GM12878 (cell line): ENCODE measurements around the gene EEF1G. TPM values are rescaled to one million over a fixed set of nuclear protein-coding genes. Genes with fewer than 3 reads are reported as not detected.

Experiments
- ATF3 ChIP-seq: IDR thresholded peaks from 2 replicates; pipeline ENCODE4 v1.6.1; 2011; ENCODE audit warnings: low read depth, mild to moderate bottlenecking, low read length, moderate library complexity, borderline replicate concordance; ENCODE audit errors: extremely low read depth
- CEBPZ ChIP-seq: fragments of 150-350 bp; IDR thresholded peaks from 2 replicates; pipeline ENCODE4 v1.6.1; 2016; ENCODE audit warnings: low read depth, low read length
- EGR1 ChIP-seq, 2 experiments: IDR thresholded peaks; 1 replicate in 1 of 2; 2 replicates in 1 of 2; pipeline ENCODE4 v1.6.1; 2011 to 2012; ENCODE audit warnings: low read depth in 2 of 2, low read length in 2 of 2, borderline replicate concordance in 1 of 2, mild to moderate bottlenecking in 1 of 2, moderate library complexity in 1 of 2
- ESRRA ChIP-seq: IDR thresholded peaks from 2 replicates; pipeline ENCODE4 v1.6.1; 2012; ENCODE audit warnings: mild to moderate bottlenecking, low read length, improper control_type of control experiment
- HCFC1 ChIP-seq: fragments of 150-350 bp; IDR thresholded peaks from 2 replicates; pipeline ENCODE4 v1.6.1; 2014; ENCODE audit warnings: low read length
- KDM1A ChIP-seq: fragments of 200-600 bp; sonication (generic); IDR thresholded peaks from 2 replicates; pipeline ENCODE4 v1.6.1; 2016; ENCODE audit warnings: borderline replicate concordance
- MEF2A ChIP-seq: IDR thresholded peaks from 2 replicates; pipeline ENCODE4 v1.6.1; 2011; ENCODE audit warnings: low read depth, mild to moderate bottlenecking, low read length, moderate library complexity; ENCODE audit not compliant: insufficient read depth
- POLR2AphosphoS5 ChIP-seq: IDR thresholded peaks from 2 replicates; pipeline ENCODE4 v1.6.1; 2011; ENCODE audit warnings: mild to moderate bottlenecking, low read length, inconsistent platforms
- PRDM15 ChIP-seq: fragments of 450-650 bp; formaldehyde crosslinking; IDR thresholded peaks from 2 replicates; pipeline ENCODE4 v1.4.0; 2020; ENCODE audit warnings: mild to moderate bottlenecking, moderate library complexity
- RUNX3 ChIP-seq: IDR thresholded peaks from 2 replicates; pipeline ENCODE4 v1.6.1; 2012; ENCODE audit warnings: low read length, inconsistent platforms
- SMAD1 ChIP-seq: fragments of 450-650 bp; IDR thresholded peaks from 2 replicates; pipeline ENCODE4 v1.6.1; 2018; ENCODE audit warnings: mild to moderate bottlenecking, low read depth; ENCODE audit not compliant: partially characterized antibody
- SMAD5 ChIP-seq: IDR thresholded peaks from 2 replicates; pipeline ENCODE4 v1.6.1; 2016; ENCODE audit warnings: antibody characterized with exemption, low read depth
- SREBF1 ChIP-seq: IDR thresholded peaks from 2 replicates; pipeline ENCODE4 v1.6.1; 2012; ENCODE audit warnings: mild to moderate bottlenecking, low read length
- SRF ChIP-seq, 2 experiments: IDR thresholded peaks; 2 replicates each; pipeline ENCODE4 v1.6.1; 2011; ENCODE audit warnings: low read depth in 2 of 2, low read length in 2 of 2, mild to moderate bottlenecking in 1 of 2, moderate library complexity in 1 of 2
- TAF1 ChIP-seq: IDR thresholded peaks from 2 replicates; pipeline ENCODE4 v1.6.1; 2011; ENCODE audit warnings: mild to moderate bottlenecking, low read depth, low read length, borderline replicate concordance
- WRNIP1 ChIP-seq: IDR thresholded peaks from 2 replicates; pipeline ENCODE4 v1.6.1; 2011; ENCODE audit warnings: low read depth, low read length, improper control_type of control experiment, borderline replicate concordance
- ZNF24 ChIP-seq: fragments of 450-650 bp; IDR thresholded peaks from 2 replicates; pipeline ENCODE4 v1.6.1; 2017; ENCODE audit warnings: antibody characterized with exemption, mild to moderate bottlenecking
- polyA plus RNA-seq, 11 experiments: library from polyadenylated mRNA; depleted of rRNA in 4 of 11; unstranded in 6 of 11; stranded (reverse) in 5 of 11; fragments of >200 nt; fragmentation: Nextera tagmentation in 4 of 11; fragmentation: Illumina TruSeq in 1 of 11; extraction: Ambion mirVana in 4 of 11; extraction: Trizol in 1 of 11; gene quantifications; 1 replicate in 1 of 11; 2 replicates in 10 of 11; pipeline versions ENCODE4 v1.2.1 to v1.2.3, GENCODE V29; 2011 to 2016; ENCODE audit warnings: inconsistent platforms in 2 of 11, missing spikeins in 2 of 11, low read depth in 1 of 11
- total RNA-seq, 4 experiments: library from RNA; depleted of rRNA in 3 of 4; stranded (reverse); fragments of >200 nt in 3 of 4; fragmentation: Illumina TruSeq in 1 of 4; extraction: Trizol in 1 of 4; gene quantifications; 2 replicates each; pipeline versions ENCODE4 v1.2.1 to v1.2.3, GENCODE V29; 2013 to 2021
- TF ChIP-seq, protein P1 (sequence below), 3 experiments: IDR thresholded peaks in 2 of 3; conservative IDR thresholded peaks in 1 of 3; 2 replicates each; pipeline ENCODE4 v1.5.1; 2011; ENCODE audit warnings: low read depth in 3 of 3, low read length in 3 of 3, mild to moderate bottlenecking in 3 of 3, control low read depth in 2 of 3, moderate library complexity in 2 of 3, inconsistent platforms in 1 of 3, mixed read lengths in 1 of 3; ENCODE audit not compliant: control insufficient read depth in 2 of 3, insufficient read depth in 1 of 3; ENCODE audit errors: extremely low read depth in 1 of 3
- TF ChIP-seq, protein P2 (sequence below): IDR thresholded peaks from 2 replicates; pipeline ENCODE4 v1.6.1; 2012; ENCODE audit warnings: low read length, inconsistent platforms

EEF1G gene
- total and polyA plus RNA-seq, 10 of the 15 experiments (the other 5 are each of a cell fraction or from before 2014, with no cell fraction given): 850 to 2,739 (median 2,277) TPM

DNA sequence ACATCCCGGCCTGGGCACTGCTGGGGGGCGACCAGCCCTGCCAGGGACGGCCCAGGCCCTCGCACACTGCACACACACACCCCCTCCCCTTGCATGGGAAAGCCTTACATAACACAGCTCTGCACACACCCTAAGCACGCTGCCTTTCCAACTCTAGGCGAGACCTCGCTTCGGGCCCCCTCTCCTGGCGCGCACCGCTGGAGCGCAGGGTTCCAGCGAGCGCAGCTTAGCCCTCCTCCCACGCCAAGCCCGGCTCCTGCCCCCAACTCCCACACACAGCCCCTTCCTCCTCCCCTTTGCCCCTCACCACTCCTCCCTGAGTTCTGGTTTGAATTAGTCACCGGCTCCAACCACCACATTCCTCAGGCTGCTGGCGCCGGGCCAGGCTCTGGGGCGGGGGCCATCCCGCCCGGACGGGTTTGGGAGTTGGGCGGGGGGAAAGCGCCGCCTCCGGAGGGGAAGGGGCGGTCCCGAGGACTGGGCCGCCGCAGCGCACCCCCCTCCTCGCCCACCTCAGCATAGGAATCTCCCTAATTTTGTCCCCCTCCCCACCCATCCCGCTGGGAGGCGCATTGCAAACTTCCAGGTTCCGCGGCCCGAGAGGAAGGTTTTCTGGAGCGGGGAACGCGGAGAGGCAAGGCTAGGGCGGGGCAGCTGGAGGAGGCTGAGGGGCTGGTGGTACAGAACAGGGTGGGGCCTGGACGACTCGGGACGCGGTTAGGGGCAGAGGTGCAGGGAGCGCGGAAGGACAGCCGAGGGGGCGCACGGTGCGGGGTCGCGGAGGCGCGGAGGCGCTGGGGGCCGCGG lies 28.1 kb downstream of the EEF1G start (continued):
- TF ChIP-seq EGR1 (IDR thresholded peaks at IDR 0.05; ENCODE audit: borderline replicate concordance in 1 of 2, low read depth in 2 of 2, low read length in 2 of 2) (peak in 1 of 2 experiments; percentile 33; a peak in 1 of 3 replicates), SRF (IDR thresholded peaks at IDR 0.05; ENCODE audit: low read depth in 2 of 2, low read length in 2 of 2) (no peak), ESRRA (no peak), CEBPZ (no peak), POLR2AphosphoS5 (no peak), SREBF1 (no peak), ZNF24 (no peak), ATF3 (no peak), MEF2A (no peak), PRDM15 (no peak), KDM1A (no peak), HCFC1 (no peak), RUNX3 (no peak), SMAD1 (peak; percentile 57), SMAD5 (no peak), TAF1 (no peak), WRNIP1 (no peak)
- TF ChIP-seq, protein P1, sequence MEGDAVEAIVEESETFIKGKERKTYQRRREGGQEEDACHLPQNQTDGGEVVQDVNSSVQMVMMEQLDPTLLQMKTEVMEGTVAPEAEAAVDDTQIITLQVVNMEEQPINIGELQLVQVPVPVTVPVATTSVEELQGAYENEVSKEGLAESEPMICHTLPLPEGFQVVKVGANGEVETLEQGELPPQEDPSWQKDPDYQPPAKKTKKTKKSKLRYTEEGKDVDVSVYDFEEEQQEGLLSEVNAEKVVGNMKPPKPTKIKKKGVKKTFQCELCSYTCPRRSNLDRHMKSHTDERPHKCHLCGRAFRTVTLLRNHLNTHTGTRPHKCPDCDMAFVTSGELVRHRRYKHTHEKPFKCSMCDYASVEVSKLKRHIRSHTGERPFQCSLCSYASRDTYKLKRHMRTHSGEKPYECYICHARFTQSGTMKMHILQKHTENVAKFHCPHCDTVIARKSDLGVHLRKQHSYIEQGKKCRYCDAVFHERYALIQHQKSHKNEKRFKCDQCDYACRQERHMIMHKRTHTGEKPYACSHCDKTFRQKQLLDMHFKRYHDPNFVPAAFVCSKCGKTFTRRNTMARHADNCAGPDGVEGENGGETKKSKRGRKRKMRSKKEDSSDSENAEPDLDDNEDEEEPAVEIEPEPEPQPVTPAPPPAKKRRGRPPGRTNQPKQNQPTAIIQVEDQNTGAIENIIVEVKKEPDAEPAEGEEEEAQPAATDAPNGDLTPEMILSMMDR (IDR thresholded peaks at IDR 0.05 in 2 of 3, conservative IDR thresholded peaks at IDR 0.05 in 1 of 3; ENCODE audit: control insufficient read depth in 2 of 3, extremely low read depth in 1 of 3, insufficient read depth in 1 of 3, low read depth in 3 of 3, low read length in 3 of 3): peak in 1 of 3 experiments; percentile 2; a peak in 1 of 6 replicates
- TF ChIP-seq, protein P2, sequence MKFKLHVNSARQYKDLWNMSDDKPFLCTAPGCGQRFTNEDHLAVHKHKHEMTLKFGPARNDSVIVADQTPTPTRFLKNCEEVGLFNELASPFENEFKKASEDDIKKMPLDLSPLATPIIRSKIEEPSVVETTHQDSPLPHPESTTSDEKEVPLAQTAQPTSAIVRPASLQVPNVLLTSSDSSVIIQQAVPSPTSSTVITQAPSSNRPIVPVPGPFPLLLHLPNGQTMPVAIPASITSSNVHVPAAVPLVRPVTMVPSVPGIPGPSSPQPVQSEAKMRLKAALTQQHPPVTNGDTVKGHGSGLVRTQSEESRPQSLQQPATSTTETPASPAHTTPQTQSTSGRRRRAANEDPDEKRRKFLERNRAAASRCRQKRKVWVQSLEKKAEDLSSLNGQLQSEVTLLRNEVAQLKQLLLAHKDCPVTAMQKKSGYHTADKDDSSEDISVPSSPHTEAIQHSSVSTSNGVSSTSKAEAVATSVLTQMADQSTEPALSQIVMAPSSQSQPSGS: no peak
